B cell (primary cell): ENCODE measurements around the gene UBE2O.

ENCODE experiments used
- EZH2 ChIP-seq: IDR thresholded peaks from 2 replicates; pipeline ENCODE4 v1.6.1; 2012; ENCODE audit warnings: borderline replicate concordance, low read depth, mild to moderate bottlenecking, moderate library complexity, low read length; ENCODE audit not compliant: insufficient read depth, poor library complexity, severe bottlenecking
- TF ChIP-seq, protein P1 (sequence below): fragments of 200-600 bp; IDR thresholded peaks from one replicate; pipeline ENCODE4 v1.8.0; 2022; ENCODE audit warnings: antibody characterized with exemption, mild to moderate bottlenecking

- TF ChIP-seq, protein P1, sequence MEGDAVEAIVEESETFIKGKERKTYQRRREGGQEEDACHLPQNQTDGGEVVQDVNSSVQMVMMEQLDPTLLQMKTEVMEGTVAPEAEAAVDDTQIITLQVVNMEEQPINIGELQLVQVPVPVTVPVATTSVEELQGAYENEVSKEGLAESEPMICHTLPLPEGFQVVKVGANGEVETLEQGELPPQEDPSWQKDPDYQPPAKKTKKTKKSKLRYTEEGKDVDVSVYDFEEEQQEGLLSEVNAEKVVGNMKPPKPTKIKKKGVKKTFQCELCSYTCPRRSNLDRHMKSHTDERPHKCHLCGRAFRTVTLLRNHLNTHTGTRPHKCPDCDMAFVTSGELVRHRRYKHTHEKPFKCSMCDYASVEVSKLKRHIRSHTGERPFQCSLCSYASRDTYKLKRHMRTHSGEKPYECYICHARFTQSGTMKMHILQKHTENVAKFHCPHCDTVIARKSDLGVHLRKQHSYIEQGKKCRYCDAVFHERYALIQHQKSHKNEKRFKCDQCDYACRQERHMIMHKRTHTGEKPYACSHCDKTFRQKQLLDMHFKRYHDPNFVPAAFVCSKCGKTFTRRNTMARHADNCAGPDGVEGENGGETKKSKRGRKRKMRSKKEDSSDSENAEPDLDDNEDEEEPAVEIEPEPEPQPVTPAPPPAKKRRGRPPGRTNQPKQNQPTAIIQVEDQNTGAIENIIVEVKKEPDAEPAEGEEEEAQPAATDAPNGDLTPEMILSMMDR, result no peak
- no peak for TF ChIP-seq EZH2
Observed at GRCh38 chr17:76356803-76357456, 96.0 kb downstream of the UBE2O start.
